Measurements from ENCODE around the gene PRXL2A. TPM values are rescaled to one million over a fixed set of nuclear protein-coding genes. Genes with fewer than 3 reads are reported as not detected.
A peak's percentile ranks its signal among the peaks of the same experiment; 100 is the strongest.
"Not testable (repeated sequence)": the region's sequence is repeated elsewhere in the genome, so short reads cannot be mapped to it uniquely, and the experiment has no call there.

Gene PRXL2A
- total RNA-seq, 2 donors from 2014 or later = 97.6 to 108 TPM

DNA sequence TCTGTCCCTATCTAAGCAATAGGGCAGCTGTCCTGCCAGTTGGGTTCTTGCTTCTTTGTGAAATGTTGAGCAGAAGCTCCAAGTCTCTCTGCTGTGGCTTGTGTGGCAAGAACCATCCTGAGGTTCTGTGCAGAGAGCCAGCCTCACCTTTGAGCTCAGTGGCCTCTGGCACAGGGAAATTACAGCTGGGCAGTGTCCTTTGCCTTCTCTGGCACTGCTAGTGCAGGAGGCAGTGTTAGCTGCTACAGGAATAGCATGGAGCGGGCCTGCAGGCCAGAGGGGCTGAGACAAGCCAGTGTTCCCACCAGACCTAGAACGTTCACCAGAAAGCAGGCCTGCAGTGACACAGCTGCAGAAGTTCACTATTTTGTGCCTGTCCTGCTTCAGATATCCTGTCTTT lies 1.8 kb downstream of the PRXL2A start:
- ATAC-seq = peak; percentile 63
- DNase-seq = peak; percentile 59 to 64
- intact Hi-C loops (cut with DNase I, micrococcal nuclease) = no loop called here

DNA sequence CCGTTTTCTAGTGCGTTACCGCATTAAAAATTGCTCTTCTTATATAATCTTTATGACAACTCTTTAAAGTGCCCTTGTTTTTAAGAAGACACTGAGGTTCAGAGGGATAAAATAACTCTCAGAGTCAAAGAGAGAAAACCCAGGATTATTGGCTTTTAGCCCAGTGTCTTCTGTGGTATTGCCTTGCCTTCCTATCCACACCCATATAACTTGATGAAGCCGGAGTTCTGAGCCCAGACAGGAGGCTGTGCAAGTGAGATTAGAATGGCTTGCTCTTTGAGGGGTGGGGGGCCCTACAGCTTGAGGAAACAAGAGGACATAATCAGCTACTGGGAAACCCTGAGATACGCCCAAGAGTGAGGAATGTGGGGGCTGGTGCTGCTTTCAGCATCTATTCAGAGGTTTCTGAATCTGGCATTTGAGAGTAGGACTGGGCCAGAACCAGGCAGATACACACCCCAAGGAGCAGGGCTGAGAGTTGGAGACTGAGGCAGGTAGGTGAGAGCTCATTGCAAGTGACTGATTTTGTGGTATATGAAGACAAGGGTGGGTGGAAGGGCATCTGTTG lies 2.3 kb downstream of the PRXL2A start:
- ATAC-seq = peak; percentile 45
- intact Hi-C loops (cut with DNase I, micrococcal nuclease) = no loop called here
- peak in 1 of 2 donors; percentile 37 for DNase-seq

DNA sequence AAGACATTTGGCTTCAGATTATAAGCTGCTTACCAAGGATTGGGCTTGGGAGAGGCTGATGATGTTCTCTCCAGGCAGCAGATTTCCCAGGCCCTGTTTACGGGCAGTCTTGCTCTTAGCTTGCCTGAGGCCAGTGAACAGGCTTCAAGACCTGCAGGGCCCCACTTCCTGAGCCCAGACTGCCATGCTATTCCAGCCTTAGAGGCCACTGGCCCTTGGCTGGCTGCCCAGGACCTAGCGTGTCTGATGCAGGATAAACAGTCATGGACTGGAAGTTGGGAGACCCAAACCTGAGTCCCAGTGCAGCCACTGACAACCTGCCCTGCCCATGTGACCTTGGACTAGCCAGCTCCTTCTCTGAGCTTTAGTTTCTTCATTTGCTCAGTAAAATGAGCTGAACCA lies 2.9 kb downstream of the PRXL2A start:
- DNase-seq (peak; percentile 42 to 51), ATAC-seq (no peak)
- intact Hi-C loops (cut with DNase I, micrococcal nuclease) = no loop called here

DNA sequence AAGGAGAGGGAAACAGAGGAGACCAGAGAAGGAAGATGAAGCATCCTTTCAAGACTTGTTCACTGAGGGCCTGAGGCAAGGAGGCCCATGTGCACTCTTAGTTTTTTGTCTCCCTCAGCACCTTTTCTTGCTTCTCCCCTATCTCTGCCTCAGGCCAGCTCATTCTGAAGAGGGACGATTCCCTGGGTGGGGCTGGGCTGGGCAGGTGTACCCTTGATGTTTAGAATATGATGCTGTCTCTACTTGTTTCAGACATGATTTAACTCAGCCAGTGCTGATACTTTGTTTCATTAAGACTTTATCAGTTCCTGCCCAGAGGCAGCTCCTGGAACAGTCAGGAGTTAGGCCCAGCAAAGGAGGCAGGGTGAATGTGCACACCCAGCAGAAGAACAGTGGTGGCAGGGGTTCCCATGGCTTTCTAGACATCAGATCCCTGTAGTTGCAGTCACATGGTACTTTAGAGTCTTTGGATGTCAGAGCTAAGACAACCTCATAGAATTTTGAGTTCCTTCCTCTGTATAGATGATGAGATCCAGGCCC lies 3.4 kb downstream of the PRXL2A start:
- intact Hi-C loops (cut with DNase I, micrococcal nuclease) = no loop called here
- no peak for DNase-seq
- ATAC-seq = no peak

DNA sequence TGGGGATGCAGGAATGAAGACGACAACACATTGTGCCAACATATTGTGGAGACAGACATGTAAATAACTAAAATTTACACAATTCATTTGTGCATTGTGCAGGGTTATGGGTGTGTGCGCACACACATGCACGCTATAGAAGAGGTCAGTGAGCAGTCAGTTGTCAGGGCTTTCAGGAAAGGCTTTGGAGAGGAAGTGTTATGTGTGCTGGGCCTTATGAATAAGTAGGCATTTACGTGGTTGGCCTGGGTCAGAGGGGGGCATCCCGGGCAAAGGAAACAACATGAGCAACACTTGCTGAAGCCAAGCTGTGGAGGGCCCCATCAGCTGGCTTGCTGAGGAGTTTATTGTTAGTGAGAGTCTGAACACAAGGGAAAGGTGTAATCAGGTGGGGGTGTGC lies 4.1 kb downstream of the PRXL2A start:
- intact Hi-C loops (cut with DNase I, micrococcal nuclease) = no loop called here
- DNase-seq (no peak), ATAC-seq (no peak)

DNA sequence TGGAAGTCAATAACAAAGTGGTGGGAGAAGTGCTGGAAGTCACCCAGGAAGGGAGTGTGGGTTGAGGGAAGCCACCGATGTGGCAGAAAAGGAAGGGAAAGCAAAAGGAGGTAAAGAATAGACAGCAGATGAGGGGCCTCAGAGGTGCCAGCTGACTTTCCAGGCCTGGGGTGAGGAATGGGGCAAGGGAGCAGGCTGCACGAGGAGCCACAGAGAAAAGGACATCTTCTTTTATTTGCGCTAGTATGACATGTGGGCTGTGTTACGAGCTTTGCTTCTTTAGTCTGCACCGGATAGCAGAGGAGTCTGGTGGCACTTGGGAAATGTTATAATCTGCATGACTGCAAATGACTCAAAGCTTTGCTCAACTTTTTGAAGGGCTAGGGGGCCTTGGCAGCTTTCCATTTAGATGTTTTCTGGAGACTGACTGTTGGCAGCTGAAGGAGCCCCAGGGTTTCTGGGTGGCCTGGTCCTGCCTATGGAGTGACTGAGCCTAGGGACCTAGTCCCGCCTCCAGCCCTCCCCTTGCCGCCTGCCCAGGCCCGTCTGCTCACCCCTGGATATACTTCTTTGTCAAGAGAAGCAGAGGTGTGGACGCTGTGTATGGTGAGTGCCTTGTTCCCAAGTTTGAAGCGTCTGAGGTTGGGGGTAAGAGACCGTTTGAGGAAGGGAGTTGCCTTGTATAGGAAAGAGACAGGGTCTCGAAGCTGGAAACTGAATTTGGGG lies 5.1 kb downstream of the PRXL2A start:
- ATAC-seq (no peak), DNase-seq (peak; percentile 27 to 34)
- intact Hi-C loops (cut with DNase I, micrococcal nuclease) = no loop called here

DNA sequence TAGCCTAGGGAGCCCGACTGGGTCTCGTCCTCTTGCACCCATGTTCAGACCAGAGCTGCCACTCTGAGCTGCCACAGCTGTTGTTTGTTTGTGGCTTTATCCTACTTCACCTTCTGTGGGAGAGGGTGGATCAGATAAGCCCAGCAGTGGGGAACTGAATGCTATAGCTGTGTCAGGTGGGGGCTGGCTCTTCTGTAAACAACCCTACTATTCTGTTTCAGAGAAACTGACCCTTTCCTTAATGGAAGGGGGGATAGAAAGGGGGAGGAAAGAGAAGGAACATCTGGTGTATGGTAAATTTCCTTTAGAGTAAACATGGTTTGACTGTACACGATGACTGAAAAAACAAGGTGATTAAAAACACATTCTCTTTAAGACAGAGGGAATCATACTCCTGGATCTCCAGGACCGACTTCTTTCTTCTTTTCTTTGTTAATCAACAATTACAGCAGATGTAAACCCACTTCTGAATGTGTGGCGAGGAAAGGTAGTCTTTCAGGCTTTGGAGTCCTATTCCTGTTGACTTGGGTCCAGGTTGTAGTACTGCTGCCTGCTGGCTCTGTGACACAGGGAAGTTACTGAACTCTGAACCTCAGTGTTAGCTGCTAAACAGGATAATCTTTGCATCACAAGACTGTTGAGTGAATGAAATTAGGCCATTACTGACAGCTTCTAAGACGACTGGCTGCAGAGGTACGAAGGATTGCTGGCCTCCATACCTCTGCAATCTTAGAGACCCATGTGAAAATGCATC lies 6.0 kb downstream of the PRXL2A start:
- ATAC-seq (peak; percentile 78), DNase-seq (peak; percentile 30 to 61)
- intact Hi-C loops (cut with DNase I, micrococcal nuclease) = no loop called here

DNA sequence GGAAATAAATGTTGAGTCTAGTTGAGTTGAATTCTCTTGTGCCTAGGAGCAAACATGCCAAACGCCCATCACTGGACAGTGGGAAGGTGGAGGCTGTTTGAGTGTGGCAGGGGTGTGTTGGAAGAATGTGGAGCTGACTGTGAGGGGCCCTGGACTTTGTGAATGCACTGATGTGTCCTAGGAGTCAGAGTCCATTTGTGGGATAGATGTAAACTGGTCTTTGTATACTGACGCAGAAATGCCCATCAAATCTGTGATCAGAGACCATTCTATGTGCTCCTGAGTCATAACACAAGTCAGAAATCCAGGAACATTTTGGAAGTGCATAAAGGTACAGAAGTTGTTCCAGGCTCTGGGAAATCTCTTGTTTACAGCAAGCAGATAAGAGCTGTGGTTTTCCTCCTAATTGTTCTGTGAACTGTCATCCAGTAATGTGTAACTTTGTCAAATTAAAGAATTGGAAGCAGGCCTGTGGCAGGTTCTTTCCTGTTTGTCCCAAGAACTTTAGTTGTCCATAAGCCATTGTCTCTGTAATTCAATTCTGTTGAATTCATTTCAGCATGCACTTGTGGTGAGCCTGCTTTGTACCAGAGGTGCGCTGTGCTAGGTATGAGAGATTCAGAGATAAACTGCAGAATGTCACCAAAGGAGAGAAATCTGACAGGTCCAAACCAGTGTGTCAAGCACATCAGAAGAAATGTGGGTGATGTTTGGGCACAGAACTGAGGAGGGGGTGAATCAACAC lies 7.6 kb downstream of the PRXL2A start:
- intact Hi-C loops (cut with DNase I, micrococcal nuclease) = no loop called here
- DNase-seq (no peak), ATAC-seq (peak; percentile 28)

DNA sequence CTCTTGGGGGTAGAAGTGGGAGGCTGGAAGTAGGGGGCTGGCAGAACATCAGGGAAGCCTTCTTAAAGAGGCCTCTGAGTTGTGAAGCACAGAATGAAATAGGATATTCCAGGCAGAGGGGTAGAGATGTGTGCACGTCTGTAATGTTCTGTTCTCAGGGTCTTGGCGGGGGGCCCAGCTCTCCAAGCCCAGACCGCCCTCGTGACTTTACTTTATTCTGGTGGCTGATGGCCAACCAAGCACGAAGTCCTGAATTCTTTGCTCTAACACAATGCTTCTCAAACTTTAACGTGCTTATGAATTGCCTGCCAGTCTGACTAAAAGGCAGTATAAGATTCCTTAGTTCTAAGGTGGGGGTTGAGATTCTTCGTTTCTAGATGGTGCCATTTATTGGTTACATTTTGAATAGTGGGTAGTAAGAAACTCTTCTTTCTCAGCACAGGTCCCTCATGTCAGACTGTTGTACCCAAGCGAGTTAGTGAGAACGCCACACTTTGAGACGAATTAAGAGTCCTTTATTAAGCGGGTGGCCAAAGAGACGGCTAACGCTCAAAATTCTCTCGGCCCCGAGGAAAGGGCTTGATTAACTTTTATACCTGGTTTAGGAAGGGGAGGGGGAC lies 8.2 kb downstream of the PRXL2A start:
- intact Hi-C loops (cut with DNase I, micrococcal nuclease) = no loop called here
- ATAC-seq (no peak), DNase-seq (peak in 1 of 2 donors; percentile 59)

DNA sequence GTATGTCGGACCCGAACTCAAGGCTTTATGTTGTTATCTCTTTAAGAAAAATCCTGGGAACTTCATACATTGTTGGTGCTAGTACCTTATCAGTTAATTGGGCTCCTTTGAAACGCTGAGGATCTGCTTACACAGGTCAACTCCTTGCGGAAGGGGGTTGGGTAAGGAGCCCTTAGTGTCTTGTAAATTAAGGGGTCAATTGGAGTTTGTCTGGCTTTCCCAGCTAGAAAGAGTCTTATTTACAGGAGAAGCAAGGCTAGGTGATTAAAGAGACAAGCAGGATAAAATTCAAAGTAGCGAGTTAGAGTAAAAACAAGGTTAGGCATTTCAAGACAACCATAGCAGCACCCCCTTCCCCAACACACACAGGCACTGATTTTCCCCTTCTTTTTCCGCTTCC lies 8.9 kb downstream of the PRXL2A start:
- DNase-seq; ATAC-seq; intact Hi-C loops (cut with DNase I, micrococcal nuclease): not testable (repeated sequence)

DNA sequence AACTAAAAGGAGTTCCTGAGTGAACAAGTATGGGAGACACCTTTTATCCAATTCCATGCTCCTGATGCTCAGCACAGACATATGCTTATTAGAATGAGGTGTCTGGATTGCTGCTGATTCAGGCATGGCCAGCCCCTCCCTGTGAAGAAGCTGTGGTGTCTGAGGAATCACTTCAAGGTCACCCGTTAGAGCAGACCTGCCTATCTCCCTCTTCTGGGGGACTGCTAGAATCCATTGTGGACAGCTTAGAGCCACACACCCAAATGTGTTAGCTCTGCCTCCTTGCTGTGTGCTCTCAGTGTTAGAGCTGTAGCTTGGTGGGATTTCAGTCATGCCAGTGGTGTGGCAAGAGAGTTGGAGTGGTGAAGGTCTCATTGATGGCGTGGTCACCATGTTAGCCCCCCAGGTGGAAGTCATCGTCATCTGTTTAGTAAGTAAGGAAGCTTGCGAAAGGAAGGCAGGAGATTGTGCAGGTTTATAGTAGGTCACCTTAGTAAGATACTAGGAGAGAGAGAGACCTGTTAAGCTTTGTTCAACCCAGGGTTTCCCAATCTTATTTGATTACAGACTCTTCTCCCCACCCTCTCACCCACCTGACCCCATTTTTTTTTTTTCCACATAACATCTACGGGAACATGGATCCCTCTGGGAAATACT lies 12.8 kb downstream of the PRXL2A start:
- DNase-seq = no peak
- intact Hi-C loops (cut with DNase I, micrococcal nuclease) = no loop called here
- no peak for ATAC-seq

DNA sequence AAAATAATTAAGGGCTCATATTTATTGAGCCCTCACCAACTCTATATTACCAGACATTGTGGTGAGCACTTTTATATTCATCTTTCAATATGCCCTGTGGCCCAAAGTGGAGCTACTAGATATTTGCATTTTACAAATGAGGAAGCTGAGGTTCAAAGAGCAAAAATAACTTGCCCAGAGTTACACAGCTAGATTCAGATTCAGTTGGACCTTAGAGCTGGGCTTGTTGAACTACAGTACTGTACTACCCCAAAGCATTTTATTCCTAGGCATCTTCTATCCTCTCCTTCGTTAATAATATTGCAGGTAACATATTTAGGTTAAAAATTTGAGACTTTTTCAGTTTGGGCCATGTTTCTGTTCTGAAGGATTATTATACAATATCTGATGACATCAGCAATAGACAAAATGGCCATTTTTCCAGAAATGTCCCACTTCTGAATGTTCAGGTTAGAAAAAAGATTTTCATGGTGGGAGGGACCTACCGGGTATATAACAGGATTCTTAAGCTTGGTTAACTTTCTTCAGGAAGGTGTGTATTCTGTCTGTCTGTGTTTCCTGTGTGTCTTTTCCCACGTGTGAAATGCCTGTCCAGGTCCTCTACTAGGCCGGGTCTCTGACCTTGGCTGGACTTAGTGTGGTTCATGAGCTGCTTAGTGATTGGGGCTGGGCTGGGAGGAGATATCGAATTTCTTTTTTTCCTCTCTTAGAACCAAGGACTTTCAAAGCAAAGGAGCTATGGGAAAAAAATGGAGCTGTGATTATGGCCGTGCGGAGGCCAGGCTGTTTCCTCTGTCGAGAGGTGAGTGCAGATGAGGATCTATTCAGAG lies 13.6 kb downstream of the PRXL2A start:
- intact Hi-C loops (cut with DNase I, micrococcal nuclease) = no loop called here
- DNase-seq = no peak
- peak; percentile 60 for ATAC-seq

DNA sequence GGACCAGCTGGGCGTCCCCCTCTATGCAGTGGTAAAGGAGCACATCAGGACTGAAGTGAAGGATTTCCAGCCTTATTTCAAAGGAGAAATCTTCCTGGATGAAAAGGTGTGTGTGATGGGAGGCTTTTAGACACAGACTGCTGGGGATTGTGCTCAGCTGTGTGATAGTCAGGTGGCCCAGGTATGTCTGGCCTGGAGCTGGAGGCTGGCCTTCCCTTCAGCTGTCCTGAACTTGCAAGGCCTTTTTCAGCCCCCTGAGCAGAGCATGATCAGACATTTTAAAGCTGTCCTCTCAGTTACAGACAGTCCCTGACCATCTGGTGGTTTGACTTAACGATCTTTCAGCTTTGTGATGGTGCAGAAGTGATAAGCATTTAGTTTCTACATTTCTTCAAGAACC lies 17.6 kb downstream of the PRXL2A start:
- intact Hi-C loops (cut with DNase I, micrococcal nuclease) = no loop called here
- DNase-seq = no peak

DNA sequence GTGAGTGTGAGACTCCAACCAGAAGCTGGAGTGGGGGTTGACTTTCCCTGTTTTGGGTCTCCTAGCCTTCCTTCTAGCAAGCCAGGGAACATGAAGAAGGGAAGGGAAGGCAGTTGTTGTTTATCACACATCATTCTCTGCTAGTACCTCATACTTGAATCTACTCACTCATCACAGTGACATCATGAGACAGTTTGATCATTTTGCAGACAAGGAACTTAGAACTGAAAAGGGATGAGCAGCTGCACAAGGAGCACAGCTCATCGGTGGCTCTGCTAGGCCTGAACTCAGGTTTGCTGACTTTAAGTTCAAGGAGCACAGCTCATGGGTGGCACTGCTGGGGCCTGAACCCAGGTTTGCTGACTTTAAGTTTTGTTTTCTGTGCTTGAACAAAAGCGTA lies 19.2 kb downstream of the PRXL2A start:
- ATAC-seq = no peak
- intact Hi-C loops (cut with DNase I, micrococcal nuclease) = no loop called here
- no peak for DNase-seq

More for the DNA sequence above, 17.6 kb downstream of the PRXL2A start:
- ATAC-seq = no peak

DNA sequence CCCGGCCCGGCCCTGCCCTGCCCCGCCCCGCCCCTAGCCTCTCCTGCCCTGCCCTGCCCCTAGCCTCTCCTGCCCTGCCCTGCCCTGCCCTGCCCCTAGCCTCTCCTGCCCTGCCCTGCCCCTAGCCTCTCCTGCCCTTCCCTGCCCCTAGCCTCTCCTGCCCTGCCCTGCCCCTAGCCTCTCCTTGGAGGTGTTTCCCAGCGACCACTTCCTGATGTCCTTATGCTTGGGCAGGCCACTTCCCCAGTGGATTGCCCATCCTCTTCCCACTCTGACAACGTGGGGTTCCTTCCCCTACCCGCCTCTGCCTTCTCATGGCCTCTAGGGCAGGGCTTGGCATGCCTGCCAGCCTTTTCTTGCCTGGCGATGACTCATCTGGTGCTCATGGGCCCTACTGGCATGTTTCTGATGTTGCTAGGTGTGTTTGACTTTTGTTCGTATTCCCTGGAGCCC lies 21.2 kb downstream of the PRXL2A start:
- ATAC-seq (peak; percentile 95), DNase-seq (peak; percentile 53 to 79)
- intact Hi-C loops (cut with DNase I, micrococcal nuclease) = no loop called here

DNA sequence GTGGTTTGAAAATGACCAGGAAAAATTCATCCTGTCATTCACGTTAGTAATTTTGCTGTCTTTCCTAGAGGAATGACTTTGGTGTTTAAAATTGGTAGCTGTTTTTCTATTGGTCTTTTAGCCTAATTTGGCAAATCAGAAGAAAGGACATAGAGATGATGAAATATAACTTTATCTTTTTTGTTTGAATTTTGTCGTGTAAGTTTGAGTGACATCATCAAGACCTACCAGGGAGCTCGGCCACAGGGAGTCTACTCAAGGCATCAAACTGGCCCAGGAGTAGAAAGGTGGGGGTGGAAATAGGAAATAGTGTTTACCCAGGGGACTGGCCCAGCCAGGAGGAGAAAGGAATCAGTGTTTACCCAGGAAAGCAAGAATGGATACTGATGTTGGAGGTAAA lies 24.8 kb downstream of the PRXL2A start:
- no peak for ATAC-seq
- intact Hi-C loops (cut with DNase I, micrococcal nuclease) = no loop called here
- no peak for DNase-seq

DNA sequence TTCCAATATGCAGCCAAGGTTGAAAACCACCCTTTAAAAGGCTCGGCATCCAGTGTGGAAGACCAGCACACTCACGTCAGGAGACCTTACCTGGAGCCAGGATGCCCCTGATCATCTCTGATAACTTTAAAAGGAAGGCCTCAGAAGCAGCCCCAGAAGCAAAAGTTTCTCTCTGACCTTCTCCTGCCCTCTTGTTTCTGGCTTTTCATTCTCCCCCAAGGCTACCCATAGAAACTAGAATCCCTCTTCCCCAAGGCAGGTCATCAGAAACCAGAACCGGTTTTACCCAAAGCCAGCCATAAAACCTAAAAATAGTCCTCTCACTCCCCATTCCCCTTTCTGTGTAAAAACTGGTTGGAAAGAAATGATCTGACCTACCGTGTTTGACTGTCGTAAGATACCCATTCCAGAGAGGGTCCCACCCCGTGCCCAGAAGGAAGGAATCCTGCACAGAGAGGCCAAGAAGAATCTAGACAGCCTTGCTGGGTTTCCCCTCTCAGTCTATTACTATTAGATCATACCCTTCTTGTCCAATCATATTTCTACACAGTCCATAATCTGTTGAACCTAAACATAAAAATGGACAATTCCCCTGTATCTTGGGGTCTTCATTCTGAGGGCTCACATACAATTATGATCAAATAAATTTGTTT lies 28.2 kb downstream of the PRXL2A start:
- ATAC-seq (no peak), DNase-seq (no peak)
- intact Hi-C loops (cut with DNase I, micrococcal nuclease) = no loop called here
